Gastroesophageal sphincter (tissue), 4 donors: ENCODE data around the gene NTNG2. TPM values are rescaled to one million over a fixed set of nuclear protein-coding genes. Genes with fewer than 3 reads are reported as not detected.

Experiments
- ATAC-seq: fragments of 150-250 bp; one replicate; pipeline ENCODE4 v1.9.1; 2016; ENCODE audit warnings: mild to moderate bottlenecking, moderate library complexity
- H3K27ac ChIP-seq, 4 donors: fragments of 200-600 bp; sonication (generic) in 3 of 4; 1 replicate in 3 of 4; 2 replicates in 1 of 4; pipeline ENCODE4 v1.5.1; 2016 to 2019
- H3K27me3 ChIP-seq: fragments of 200-600 bp; sonication (generic); one replicate; pipeline ENCODE4 v1.5.1; 2019
- H3K36me3 ChIP-seq, 2 donors: fragments of 200-600 bp; sonication (generic); one replicate each; pipeline ENCODE4 v1.5.1; 2019; ENCODE audit warnings: control low read depth in 1 of 2
- H3K4me1 ChIP-seq, 3 donors: fragments of 200-600 bp; sonication (generic); 1 replicate in 2 of 3; 2 replicates in 1 of 3; pipeline ENCODE4 v1.5.1; 2016 to 2019; ENCODE audit warnings: control low read depth in 2 of 3
- H3K4me3 ChIP-seq, 2 donors: fragments of 200-600 bp; sonication (generic); one replicate each; pipeline ENCODE4 v1.5.1; 2019; ENCODE audit warnings: mild to moderate bottlenecking in 1 of 2, moderate library complexity in 1 of 2
- H3K9me3 ChIP-seq, 3 donors: fragments of 200-600 bp; sonication (generic); one replicate each; pipeline ENCODE4 v1.5.1; 2017 to 2019; ENCODE audit warnings: control low read depth in 2 of 3
- CTCF ChIP-seq, 4 experiments: fragments of 200-600 bp in 2 of 4; fragments of 450-650 bp in 2 of 4; sonication (generic) in 1 of 4; IDR thresholded peaks; one replicate each; pipeline ENCODE4 v1.5.1; 2017 to 2019; ENCODE audit warnings: antibody characterized with exemption in 4 of 4, mild to moderate bottlenecking in 2 of 4, moderate library complexity in 2 of 4
- EP300 ChIP-seq: sonication (generic); formaldehyde crosslinking; IDR thresholded peaks from one replicate; pipeline ENCODE4 v1.6.1; 2017; ENCODE audit warnings: antibody characterized with exemption, mild to moderate bottlenecking
- POLR2A ChIP-seq, 2 donors: fragments of 450-650 bp; IDR thresholded peaks; one replicate each; pipeline ENCODE4 v1.6.1; 2017; ENCODE audit warnings: antibody characterized with exemption in 2 of 2, mild to moderate bottlenecking in 2 of 2, moderate library complexity in 1 of 2
- POLR2AphosphoS5 ChIP-seq: sonication (generic); formaldehyde crosslinking; IDR thresholded peaks from one replicate; pipeline ENCODE4 v1.6.1; 2017; ENCODE audit warnings: antibody characterized with exemption
- WGBS, 2 donors: methylation state at CpG; one replicate each; pipeline ENCODE4 v1.1.5; 2018; ENCODE audit warnings: low coverage in 1 of 2; 5-methylcytosine and 5-hydroxymethylcytosine counted together
- total RNA-seq, 4 donors: library from RNA; depleted of rRNA; stranded (reverse); fragments of >200 nt; gene quantifications; one replicate each; pipeline ENCODE4 v1.1.0, GENCODE V29; 2016

The NTNG2 gene
- total RNA-seq, 4 donors from 2014 or later, result 0.81 to 1.6 (median 1.3) TPM

GRCh38 chr9:132146575-132146974 is 15.3 kb upstream of the NTNG2 start:
- 85% methylated on average over 11 of the region's 13 CpGs; no CpG with 5 or more reads in 1 of the 2 donors for WGBS, 2 donors
- peaks cover 98% of the 10 kb centered on the region for H3K27me3 ChIP-seq
- H3K4me3 ChIP-seq, result no peak overlapping the region
- H3K36me3 ChIP-seq, result no peaks in the 10 kb centered on the region
- no peak overlapping the region for H3K27ac ChIP-seq
- no peak for ATAC-seq
- H3K4me1 ChIP-seq, result peaks cover 0 to 6% (median 2%) of the 10 kb centered on the region in 3 donors
- no peaks in the 10 kb centered on the region for H3K9me3 ChIP-seq
- TF ChIP-seq CTCF (IDR thresholded peaks at IDR 0.05), result no peak
- TF ChIP-seq EP300, result no peak
- TF ChIP-seq POLR2AphosphoS5, result no peak
- no peak for TF ChIP-seq POLR2A (IDR thresholded peaks at IDR 0.05)

- TF ChIP-seq EP300, result no peak
- no peak for TF ChIP-seq POLR2A (IDR thresholded peaks at IDR 0.05)
- TF ChIP-seq POLR2AphosphoS5, result no peak
- Histone ChIP-seq H3K4me3 (no peak overlapping the region), H3K27ac (no peak overlapping the region), H3K27me3 (peaks cover 98% of the 10 kb centered on the region), H3K4me1 (no peaks in the 10 kb centered on the region), H3K36me3 (no peaks in the 10 kb centered on the region), H3K9me3 (no peaks in the 10 kb centered on the region)
- no peak for ATAC-seq
- 58 to 80% methylated on average over 4 of the region's 4 CpGs for WGBS, 2 donors
These were observed 14.5 kb upstream of the NTNG2 start for GRCh38 chr9:132147331-132147730.

- no peaks in the 10 kb centered on the region for H3K9me3 ChIP-seq
- whole genome bisulfite sequencing, 2 donors, result no CpG with 5 or more reads among the region's 8 CpGs
- ATAC-seq, result no peak
- TF ChIP-seq POLR2A (IDR thresholded peaks at IDR 0.05) (no peak), POLR2AphosphoS5 (no peak), EP300 (no peak)
- H3K27me3 ChIP-seq, result peaks cover 98% of the 10 kb centered on the region
- H3K36me3 ChIP-seq, result no peaks in the 10 kb centered on the region
- H3K27ac ChIP-seq, result no peak overlapping the region
- no peaks in the 10 kb centered on the region for H3K4me1 ChIP-seq
- no peak overlapping the region for H3K4me3 ChIP-seq
These were observed 14.0 kb upstream of the NTNG2 start for GRCh38 chr9:132147839-132148238.

GRCh38 chr9:132150256-132150655 is 11.6 kb upstream of the NTNG2 start:
- H3K27me3 ChIP-seq, result peaks cover 99% of the 10 kb centered on the region
- H3K4me1 ChIP-seq, result no peaks in the 10 kb centered on the region
- TF ChIP-seq CTCF (IDR thresholded peaks at IDR 0.05), result no peak
- TF ChIP-seq POLR2AphosphoS5, result no peak
- TF ChIP-seq POLR2A (IDR thresholded peaks at IDR 0.05), result no peak
- TF ChIP-seq EP300, result no peak
- H3K27ac ChIP-seq, result no peak overlapping the region
- H3K9me3 ChIP-seq, result no peaks in the 10 kb centered on the region
- ATAC-seq, result no peak
- 70 to 82% methylated on average over 2 to 6 of the region's 10 CpGs for WGBS, 2 donors
- no peaks in the 10 kb centered on the region for H3K36me3 ChIP-seq
- H3K4me3 ChIP-seq, result no peak overlapping the region

GRCh38 chr9:132151118-132151517 is 10.7 kb upstream of the NTNG2 start:
- no peaks in the 10 kb centered on the region for H3K4me1 ChIP-seq
- ATAC-seq, result no peak
- 81% methylated on average over 3 of the region's 4 CpGs; no CpG with 5 or more reads in 1 of the 2 donors for WGBS, 2 donors
- no peaks in the 10 kb centered on the region for H3K9me3 ChIP-seq
- H3K27ac ChIP-seq, result no peak overlapping the region
- no peaks in the 10 kb centered on the region for H3K36me3 ChIP-seq
- H3K4me3 ChIP-seq, result no peak overlapping the region
- peaks cover 99% of the 10 kb centered on the region for H3K27me3 ChIP-seq
- TF ChIP-seq CTCF (IDR thresholded peaks at IDR 0.05) (no peak), EP300 (no peak)

- TF ChIP-seq EP300, result no peak
- no peak for TF ChIP-seq CTCF (IDR thresholded peaks at IDR 0.05)
- no peak for TF ChIP-seq POLR2AphosphoS5
- no peak for TF ChIP-seq POLR2A (IDR thresholded peaks at IDR 0.05)
- Histone ChIP-seq H3K4me1 (no peaks in the 10 kb centered on the region), H3K4me3 (no peak overlapping the region), H3K27ac (no peak overlapping the region), H3K27me3 (peaks cover 99% of the 10 kb centered on the region), H3K9me3 (no peaks in the 10 kb centered on the region), H3K36me3 (no peaks in the 10 kb centered on the region)
- WGBS, 2 donors, result 84 to 96% methylated on average over 3 to 7 of the region's 10 CpGs
- no peak for ATAC-seq
These were observed 9.6 kb upstream of the NTNG2 start for GRCh38 chr9:132152231-132152630.
